Measurements from ENCODE around the gene DNAJC1.

Gene DNAJC1

GRCh38 chr10:21759232-21759631, 244.3 kb downstream of the DNAJC1 start:
- no peak for DNase-seq (ENCODE audit: low spot score)

GRCh38 chr10:21758696-21759095, 244.8 kb downstream of the DNAJC1 start:
- DNase-seq (ENCODE audit: low spot score): no peak

- DNase-seq (ENCODE audit: low spot score): no peak
Observed at GRCh38 chr10:21758239-21758638, 245.3 kb downstream of the DNAJC1 start.

- DNase-seq (ENCODE audit: low spot score): no peak
Observed at GRCh38 chr10:21757185-21757901, 246.2 kb downstream of the DNAJC1 start.

GRCh38 chr10:21756707-21757106, 246.8 kb downstream of the DNAJC1 start:
- no peak for DNase-seq (ENCODE audit: low spot score)

- no peak for DNase-seq (ENCODE audit: low spot score)
Observed at GRCh38 chr10:21754410-21755011, 249.0 kb downstream of the DNAJC1 start.

GRCh38 chr10:21753497-21754270, 249.8 kb downstream of the DNAJC1 start:
- DNase-seq (ENCODE audit: low spot score): no peak

GRCh38 chr10:21751341-21752310, 251.9 kb downstream of the DNAJC1 start:
- DNase-seq (ENCODE audit: low spot score): peak; percentile 82

GRCh38 chr10:21750424-21750823, 253.1 kb downstream of the DNAJC1 start:
- peak; percentile 48 for DNase-seq (ENCODE audit: low spot score)

- no peak for DNase-seq (ENCODE audit: low spot score)
Observed at GRCh38 chr10:21749788-21750187, 253.7 kb downstream of the DNAJC1 start.

GRCh38 chr10:21747809-21748208, 255.7 kb downstream of the DNAJC1 start:
- DNase-seq (ENCODE audit: low spot score): no peak

GRCh38 chr10:21746118-21746517, 257.4 kb downstream of the DNAJC1 start:
- no peak for DNase-seq (ENCODE audit: low spot score)

- DNase-seq (ENCODE audit: low spot score): no peak
Observed at GRCh38 chr10:21744223-21744622, 259.3 kb downstream of the DNAJC1 start.

- no peak for DNase-seq (ENCODE audit: low spot score)
Observed at GRCh38 chr10:21742740-21743412, 260.7 kb downstream of the DNAJC1 start.

- no peak for DNase-seq (ENCODE audit: low spot score)
Observed at GRCh38 chr10:21740989-21741388, 262.5 kb downstream of the DNAJC1 start.

GRCh38 chr10:21737106-21737505, 266.4 kb downstream of the DNAJC1 start:
- no peak for DNase-seq (ENCODE audit: low spot score)

- no peak for DNase-seq (ENCODE audit: low spot score)
Observed at GRCh38 chr10:21733710-21734109, 269.8 kb downstream of the DNAJC1 start.

- no peak for DNase-seq (ENCODE audit: low spot score)
Observed at GRCh38 chr10:21732067-21732772, 271.3 kb downstream of the DNAJC1 start.

GRCh38 chr10:21728618-21729017, 274.9 kb downstream of the DNAJC1 start:
- no peak for DNase-seq (ENCODE audit: low spot score)

- peak; percentile 74 for DNase-seq (ENCODE audit: low spot score)
Observed at GRCh38 chr10:21727452-21728168, 275.9 kb downstream of the DNAJC1 start.
